ENCODE data around the gene C1QL1. TPM values are rescaled to one million over a fixed set of nuclear protein-coding genes. Genes with fewer than 3 reads are reported as not detected.

The C1QL1 gene
- polyA plus RNA-seq, 1 donor from 2014 or later: 0.19 TPM

- no peak overlapping the region for H2AFZ ChIP-seq (ENCODE audit: low read depth, low read length)
Observed at GRCh38 chr17:45005700-45006099, 37.6 kb upstream of the C1QL1 start.

GRCh38 chr17:45004388-45004787 is 36.3 kb upstream of the C1QL1 start:
- no peaks in the 10 kb centered on the region for H4K20me1 ChIP-seq (ENCODE audit: insufficient read depth)
- no peaks in the 10 kb centered on the region for H3K9me3 ChIP-seq (ENCODE audit: low read length)
- no peaks in the 10 kb centered on the region for H3K27me3 ChIP-seq (ENCODE audit: insufficient read depth, low read depth, low read length)
- no peak overlapping the region for H3K4me3 ChIP-seq (ENCODE audit: low read length)
- no peak overlapping the region for H3K4me2 ChIP-seq (ENCODE audit: low read length)
- H3K27ac ChIP-seq (ENCODE audit: low read length): no peak overlapping the region
- H2AFZ ChIP-seq (ENCODE audit: low read depth, low read length): no peak overlapping the region
- H3K9ac ChIP-seq (ENCODE audit: low read length): no peak overlapping the region
- H3K36me3 ChIP-seq (ENCODE audit: insufficient read depth, low read length): no peaks in the 10 kb centered on the region
- no peaks in the 10 kb centered on the region for H3F3A ChIP-seq (ENCODE audit: insufficient read depth, low read length, poor library complexity, severe bottlenecking)
- H3K79me2 ChIP-seq (replicated peaks; ENCODE audit: insufficient read depth, low read length): no peaks in the 10 kb centered on the region
- no peaks in the 10 kb centered on the region for H3K9me2 ChIP-seq (ENCODE audit: insufficient read depth, low read length)
- TF ChIP-seq POLR2AphosphoS5 (IDR thresholded peaks at IDR 0.05) (no peak), SMC3 (conservative IDR thresholded peaks at IDR 0.05; ENCODE audit: poor library complexity) (no peak), MXI1 (conservative IDR thresholded peaks at IDR 0.05; ENCODE audit: poor library complexity, severe bottlenecking) (no peak), RAD21 (conservative IDR thresholded peaks at IDR 0.05) (no peak), EZH2 (IDR thresholded peaks at IDR 0.05; ENCODE audit: borderline replicate concordance, insufficient read depth, low read length, poor library complexity, severe bottlenecking) (no peak)
- TF ChIP-seq, protein P1, sequence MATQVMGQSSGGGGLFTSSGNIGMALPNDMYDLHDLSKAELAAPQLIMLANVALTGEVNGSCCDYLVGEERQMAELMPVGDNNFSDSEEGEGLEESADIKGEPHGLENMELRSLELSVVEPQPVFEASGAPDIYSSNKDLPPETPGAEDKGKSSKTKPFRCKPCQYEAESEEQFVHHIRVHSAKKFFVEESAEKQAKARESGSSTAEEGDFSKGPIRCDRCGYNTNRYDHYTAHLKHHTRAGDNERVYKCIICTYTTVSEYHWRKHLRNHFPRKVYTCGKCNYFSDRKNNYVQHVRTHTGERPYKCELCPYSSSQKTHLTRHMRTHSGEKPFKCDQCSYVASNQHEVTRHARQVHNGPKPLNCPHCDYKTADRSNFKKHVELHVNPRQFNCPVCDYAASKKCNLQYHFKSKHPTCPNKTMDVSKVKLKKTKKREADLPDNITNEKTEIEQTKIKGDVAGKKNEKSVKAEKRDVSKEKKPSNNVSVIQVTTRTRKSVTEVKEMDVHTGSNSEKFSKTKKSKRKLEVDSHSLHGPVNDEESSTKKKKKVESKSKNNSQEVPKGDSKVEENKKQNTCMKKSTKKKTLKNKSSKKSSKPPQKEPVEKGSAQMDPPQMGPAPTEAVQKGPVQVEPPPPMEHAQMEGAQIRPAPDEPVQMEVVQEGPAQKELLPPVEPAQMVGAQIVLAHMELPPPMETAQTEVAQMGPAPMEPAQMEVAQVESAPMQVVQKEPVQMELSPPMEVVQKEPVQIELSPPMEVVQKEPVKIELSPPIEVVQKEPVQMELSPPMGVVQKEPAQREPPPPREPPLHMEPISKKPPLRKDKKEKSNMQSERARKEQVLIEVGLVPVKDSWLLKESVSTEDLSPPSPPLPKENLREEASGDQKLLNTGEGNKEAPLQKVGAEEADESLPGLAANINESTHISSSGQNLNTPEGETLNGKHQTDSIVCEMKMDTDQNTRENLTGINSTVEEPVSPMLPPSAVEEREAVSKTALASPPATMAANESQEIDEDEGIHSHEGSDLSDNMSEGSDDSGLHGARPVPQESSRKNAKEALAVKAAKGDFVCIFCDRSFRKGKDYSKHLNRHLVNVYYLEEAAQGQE (IDR thresholded peaks at IDR 0.05; ENCODE audit: borderline replicate concordance): no peak

More at GRCh38 chr17:45005700-45006099, 37.6 kb upstream of the C1QL1 start:
- Histone ChIP-seq H3K36me3 (ENCODE audit: insufficient read depth, low read length) (no peaks in the 10 kb centered on the region), H4K20me1 (ENCODE audit: insufficient read depth) (no peaks in the 10 kb centered on the region), H3K4me2 (ENCODE audit: low read length) (no peak overlapping the region), H3K27me3 (ENCODE audit: insufficient read depth, low read depth, low read length) (no peaks in the 10 kb centered on the region), H3K9ac (ENCODE audit: low read length) (no peak overlapping the region), H3K79me2 (replicated peaks; ENCODE audit: insufficient read depth, low read length) (no peaks in the 10 kb centered on the region), H3K9me3 (ENCODE audit: low read length) (no peaks in the 10 kb centered on the region), H3K4me3 (ENCODE audit: low read length) (no peak overlapping the region), H3F3A (ENCODE audit: insufficient read depth, low read length, poor library complexity, severe bottlenecking) (no peaks in the 10 kb centered on the region), H3K27ac (ENCODE audit: low read length) (no peak overlapping the region), H3K9me2 (ENCODE audit: insufficient read depth, low read length) (no peaks in the 10 kb centered on the region)
- TF ChIP-seq, protein P1 (IDR thresholded peaks at IDR 0.05; ENCODE audit: borderline replicate concordance): no peak
- TF ChIP-seq POLR2AphosphoS5 (IDR thresholded peaks at IDR 0.05): no peak
- TF ChIP-seq EZH2 (IDR thresholded peaks at IDR 0.05; ENCODE audit: borderline replicate concordance, insufficient read depth, low read length, poor library complexity, severe bottlenecking): no peak
- TF ChIP-seq TAF1 (IDR thresholded peaks at IDR 0.05; ENCODE audit: low read depth): no peak
- no peak for TF ChIP-seq EP300 (conservative IDR thresholded peaks at IDR 0.05; ENCODE audit: poor library complexity, severe bottlenecking)
- no peak for TF ChIP-seq SMC3 (conservative IDR thresholded peaks at IDR 0.05; ENCODE audit: poor library complexity)
- TF ChIP-seq, protein P2, sequence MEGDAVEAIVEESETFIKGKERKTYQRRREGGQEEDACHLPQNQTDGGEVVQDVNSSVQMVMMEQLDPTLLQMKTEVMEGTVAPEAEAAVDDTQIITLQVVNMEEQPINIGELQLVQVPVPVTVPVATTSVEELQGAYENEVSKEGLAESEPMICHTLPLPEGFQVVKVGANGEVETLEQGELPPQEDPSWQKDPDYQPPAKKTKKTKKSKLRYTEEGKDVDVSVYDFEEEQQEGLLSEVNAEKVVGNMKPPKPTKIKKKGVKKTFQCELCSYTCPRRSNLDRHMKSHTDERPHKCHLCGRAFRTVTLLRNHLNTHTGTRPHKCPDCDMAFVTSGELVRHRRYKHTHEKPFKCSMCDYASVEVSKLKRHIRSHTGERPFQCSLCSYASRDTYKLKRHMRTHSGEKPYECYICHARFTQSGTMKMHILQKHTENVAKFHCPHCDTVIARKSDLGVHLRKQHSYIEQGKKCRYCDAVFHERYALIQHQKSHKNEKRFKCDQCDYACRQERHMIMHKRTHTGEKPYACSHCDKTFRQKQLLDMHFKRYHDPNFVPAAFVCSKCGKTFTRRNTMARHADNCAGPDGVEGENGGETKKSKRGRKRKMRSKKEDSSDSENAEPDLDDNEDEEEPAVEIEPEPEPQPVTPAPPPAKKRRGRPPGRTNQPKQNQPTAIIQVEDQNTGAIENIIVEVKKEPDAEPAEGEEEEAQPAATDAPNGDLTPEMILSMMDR (IDR thresholded peaks at IDR 0.05; ENCODE audit: poor library complexity, severe bottlenecking): no peak
- no peak for TF ChIP-seq MXI1 (conservative IDR thresholded peaks at IDR 0.05; ENCODE audit: poor library complexity, severe bottlenecking)

Measured in neural cell (in vitro differentiated cells).